Thyroid gland (tissue), 4 donors: ENCODE data around the gene CEP350.

ENCODE experiments used
- POLR2A ChIP-seq, 2 donors: fragments of 450-650 bp; IDR thresholded peaks; one replicate each; pipeline ENCODE4 v1.6.1; 2017; ENCODE audit warnings: antibody characterized with exemption in 2 of 2, mild to moderate bottlenecking in 2 of 2, moderate library complexity in 1 of 2
- TF ChIP-seq, protein P1 (sequence below), 6 experiments: fragments of 200-600 bp in 3 of 6; fragments of 450-650 bp in 3 of 6; sonication (generic) in 3 of 6; IDR thresholded peaks; one replicate each; pipeline ENCODE4 v1.5.1; 2016 to 2019; ENCODE audit warnings: antibody characterized with exemption in 6 of 6, mild to moderate bottlenecking in 2 of 6, inconsistent platforms in 1 of 6, moderate library complexity in 1 of 6

DNA sequence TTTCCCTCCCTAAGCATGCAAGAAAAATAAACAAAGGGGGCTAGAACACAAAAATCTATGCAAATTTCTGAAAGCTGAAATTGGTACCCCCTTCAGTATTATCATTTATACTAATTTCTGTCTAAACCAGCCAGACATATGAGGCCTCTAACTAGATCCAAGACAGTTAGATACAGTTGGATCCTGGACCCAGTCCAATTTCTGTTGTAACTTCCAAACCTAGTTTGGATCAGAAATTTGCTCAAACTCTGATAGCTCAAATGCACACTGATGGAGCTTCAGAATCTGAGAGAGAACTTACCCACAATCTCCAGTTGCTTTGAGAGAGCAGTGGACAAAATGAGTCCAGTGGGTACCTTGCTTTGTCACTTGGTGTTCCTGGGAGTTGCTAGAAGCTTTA is 11.9 kb downstream of the CEP350 start:
- TF ChIP-seq, protein P1, sequence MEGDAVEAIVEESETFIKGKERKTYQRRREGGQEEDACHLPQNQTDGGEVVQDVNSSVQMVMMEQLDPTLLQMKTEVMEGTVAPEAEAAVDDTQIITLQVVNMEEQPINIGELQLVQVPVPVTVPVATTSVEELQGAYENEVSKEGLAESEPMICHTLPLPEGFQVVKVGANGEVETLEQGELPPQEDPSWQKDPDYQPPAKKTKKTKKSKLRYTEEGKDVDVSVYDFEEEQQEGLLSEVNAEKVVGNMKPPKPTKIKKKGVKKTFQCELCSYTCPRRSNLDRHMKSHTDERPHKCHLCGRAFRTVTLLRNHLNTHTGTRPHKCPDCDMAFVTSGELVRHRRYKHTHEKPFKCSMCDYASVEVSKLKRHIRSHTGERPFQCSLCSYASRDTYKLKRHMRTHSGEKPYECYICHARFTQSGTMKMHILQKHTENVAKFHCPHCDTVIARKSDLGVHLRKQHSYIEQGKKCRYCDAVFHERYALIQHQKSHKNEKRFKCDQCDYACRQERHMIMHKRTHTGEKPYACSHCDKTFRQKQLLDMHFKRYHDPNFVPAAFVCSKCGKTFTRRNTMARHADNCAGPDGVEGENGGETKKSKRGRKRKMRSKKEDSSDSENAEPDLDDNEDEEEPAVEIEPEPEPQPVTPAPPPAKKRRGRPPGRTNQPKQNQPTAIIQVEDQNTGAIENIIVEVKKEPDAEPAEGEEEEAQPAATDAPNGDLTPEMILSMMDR (IDR thresholded peaks at IDR 0.05) = no peak
- no peak for TF ChIP-seq POLR2A (IDR thresholded peaks at IDR 0.05)
